Panc1 (cell line): ENCODE data around the gene DDC.

ENCODE experiments used
- SIN3A ChIP-seq: IDR thresholded peaks from 2 replicates; pipeline ENCODE4 v1.6.1; 2012; ENCODE audit warnings: low read depth, mild to moderate bottlenecking, low read length, moderate library complexity, borderline replicate concordance; ENCODE audit not compliant: insufficient read depth
- TF ChIP-seq, protein P1 (sequence below): fragments of 450-650 bp; IDR thresholded peaks from 2 replicates; pipeline ENCODE4 v1.5.1; 2017; ENCODE audit warnings: mild to moderate bottlenecking

DNA sequence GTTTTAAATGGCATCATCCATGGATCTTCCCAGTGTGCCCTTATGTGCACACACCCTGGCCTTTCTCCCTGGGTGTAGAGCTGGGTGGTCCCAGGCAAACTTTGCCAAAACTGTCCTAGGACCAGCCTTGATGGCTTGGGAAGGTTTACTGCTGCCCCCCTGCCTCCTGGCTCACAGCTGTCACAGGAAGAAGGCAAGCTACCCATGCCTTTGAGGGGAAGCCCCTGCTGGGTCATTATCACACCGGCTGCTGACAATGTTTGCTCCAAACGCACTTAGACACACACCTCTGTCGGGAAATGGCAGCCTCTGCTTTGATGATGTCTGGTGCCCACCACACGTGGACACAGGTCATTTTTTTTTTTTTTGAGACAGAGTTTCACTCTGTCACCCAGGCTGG lies 89.9 kb downstream of the DDC start:
- TF ChIP-seq, protein P1, sequence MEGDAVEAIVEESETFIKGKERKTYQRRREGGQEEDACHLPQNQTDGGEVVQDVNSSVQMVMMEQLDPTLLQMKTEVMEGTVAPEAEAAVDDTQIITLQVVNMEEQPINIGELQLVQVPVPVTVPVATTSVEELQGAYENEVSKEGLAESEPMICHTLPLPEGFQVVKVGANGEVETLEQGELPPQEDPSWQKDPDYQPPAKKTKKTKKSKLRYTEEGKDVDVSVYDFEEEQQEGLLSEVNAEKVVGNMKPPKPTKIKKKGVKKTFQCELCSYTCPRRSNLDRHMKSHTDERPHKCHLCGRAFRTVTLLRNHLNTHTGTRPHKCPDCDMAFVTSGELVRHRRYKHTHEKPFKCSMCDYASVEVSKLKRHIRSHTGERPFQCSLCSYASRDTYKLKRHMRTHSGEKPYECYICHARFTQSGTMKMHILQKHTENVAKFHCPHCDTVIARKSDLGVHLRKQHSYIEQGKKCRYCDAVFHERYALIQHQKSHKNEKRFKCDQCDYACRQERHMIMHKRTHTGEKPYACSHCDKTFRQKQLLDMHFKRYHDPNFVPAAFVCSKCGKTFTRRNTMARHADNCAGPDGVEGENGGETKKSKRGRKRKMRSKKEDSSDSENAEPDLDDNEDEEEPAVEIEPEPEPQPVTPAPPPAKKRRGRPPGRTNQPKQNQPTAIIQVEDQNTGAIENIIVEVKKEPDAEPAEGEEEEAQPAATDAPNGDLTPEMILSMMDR: no peak
- TF ChIP-seq SIN3A: no peak
